Stimulated activated CD8-positive, alpha-beta memory T cell treated with anti-CD3 and anti-CD28 coated beads, Interleukin-7, amount 100 ng/mL, for 48 hours (primary cell): ENCODE data around the gene TBX21.

Source experiments
- DNase-seq, 2 donors: peaks; one replicate each; pipeline ENCODE4 v3.0.0-alpha.2; 2020; ENCODE audit warnings: low read depth in 1 of 2; ENCODE audit errors: extremely low read depth in 1 of 2

Gene TBX21

GRCh38 chr17:47697906-47698711, 34.9 kb upstream of the TBX21 start:
- no peak for DNase-seq

- DNase-seq = no peak
Observed at GRCh38 chr17:47698749-47699535, 34.1 kb upstream of the TBX21 start.

DNA sequence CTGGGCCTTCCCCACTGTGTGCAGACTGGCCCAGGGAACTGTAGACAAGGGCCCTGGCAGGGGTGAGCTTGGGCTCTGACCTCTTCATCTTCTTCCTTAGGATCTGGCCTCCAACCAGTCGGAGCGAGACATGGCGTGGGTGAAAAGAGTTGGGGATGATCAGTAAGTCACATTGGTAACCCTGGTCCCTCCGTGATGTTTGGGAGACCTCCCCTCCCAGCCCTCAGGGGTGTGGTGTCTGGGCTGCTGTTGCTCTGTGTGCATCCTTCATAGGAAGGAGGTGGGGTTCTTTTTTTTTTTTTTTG, 33.5 kb upstream of the TBX21 start:
- DNase-seq = no peak

GRCh38 chr17:47700471-47701449, 32.3 kb upstream of the TBX21 start:
- DNase-seq = no peak

- no peak for DNase-seq
Observed at GRCh38 chr17:47701608-47702007, 31.4 kb upstream of the TBX21 start.

DNA sequence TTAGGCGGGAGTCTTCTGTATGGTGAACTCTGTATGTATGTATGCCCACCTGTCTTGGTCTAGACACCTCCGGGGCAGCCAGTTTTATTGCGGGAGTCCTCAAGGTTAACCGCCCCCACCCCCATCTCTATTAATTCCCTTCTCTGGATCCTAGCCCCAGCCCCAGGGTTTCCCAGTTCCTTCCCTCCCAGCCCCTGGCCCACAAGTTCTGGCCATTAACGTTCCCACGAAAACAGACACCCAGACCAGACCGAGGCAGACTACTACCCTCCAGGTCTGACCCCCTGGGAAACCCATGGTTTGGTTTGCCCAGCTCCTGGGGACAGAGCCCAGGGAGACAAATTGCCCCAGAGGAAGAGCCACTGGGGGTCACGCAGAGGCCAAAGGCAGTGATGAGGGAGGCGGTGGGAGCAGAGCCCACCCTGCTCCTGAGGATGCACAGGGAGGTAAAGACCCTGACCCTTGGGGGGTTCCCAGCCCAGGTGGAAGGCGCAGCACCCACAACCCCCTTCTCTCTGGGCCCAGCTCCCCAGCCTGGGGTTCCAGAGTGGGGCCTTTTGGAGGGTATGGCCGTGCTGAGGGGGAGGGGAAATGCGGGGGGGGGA, 30.5 kb upstream of the TBX21 start:
- DNase-seq = no peak

- no peak for DNase-seq
Observed at GRCh38 chr17:47703191-47703591, 29.8 kb upstream of the TBX21 start.

GRCh38 chr17:47703671-47704070, 29.4 kb upstream of the TBX21 start:
- no peak for DNase-seq

- DNase-seq = no peak
Observed at GRCh38 chr17:47704116-47704515, 28.9 kb upstream of the TBX21 start.

GRCh38 chr17:47704736-47705135, 28.3 kb upstream of the TBX21 start:
- no peak for DNase-seq

DNA sequence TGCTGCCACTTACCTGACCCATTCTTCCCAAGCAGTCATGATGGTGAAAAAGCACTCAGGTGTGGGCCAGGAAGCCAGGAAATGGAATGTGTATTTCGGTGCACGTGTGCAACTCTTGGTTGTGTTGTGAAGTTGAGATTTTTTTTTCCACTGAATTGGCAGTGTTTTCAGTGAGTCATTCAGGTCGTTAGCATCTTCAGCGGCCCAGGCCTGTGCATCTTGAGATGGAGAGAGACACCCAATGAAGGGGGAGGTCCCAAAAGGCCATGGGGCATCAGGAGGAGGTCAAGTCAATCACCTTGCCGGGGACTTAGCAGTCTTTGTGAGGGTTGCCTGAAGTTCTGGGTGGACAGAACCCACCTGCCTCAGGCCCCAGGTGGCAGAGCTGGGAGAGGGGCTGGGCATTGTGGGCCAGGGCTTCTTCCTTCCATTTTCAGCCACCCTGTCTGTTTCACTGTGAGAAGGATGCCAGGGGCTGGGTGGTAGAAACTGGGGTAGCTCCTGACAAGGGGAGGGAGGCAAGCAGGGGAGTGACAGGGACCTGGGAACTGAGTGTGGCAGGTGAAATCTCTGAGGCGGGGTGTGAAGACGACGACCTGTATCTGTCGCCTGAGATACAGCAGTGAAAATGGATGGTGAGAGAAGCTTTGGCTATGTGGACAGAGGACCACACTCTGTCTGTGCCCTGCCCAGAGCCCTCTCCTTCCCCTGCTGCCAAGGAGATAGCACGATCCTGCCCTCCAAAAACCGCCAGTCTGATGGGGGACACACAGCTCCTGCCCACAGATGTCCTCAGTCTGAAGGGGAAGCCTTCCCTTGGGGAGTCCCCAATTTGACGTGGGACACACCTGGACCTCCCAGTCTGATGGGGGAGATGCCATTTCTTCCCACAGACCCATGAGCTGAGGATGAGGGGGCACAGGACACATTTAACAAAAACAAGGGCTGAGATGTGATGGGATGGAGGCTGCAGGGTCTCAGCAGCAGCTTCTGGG, 27.2 kb upstream of the TBX21 start:
- DNase-seq = no peak

DNA sequence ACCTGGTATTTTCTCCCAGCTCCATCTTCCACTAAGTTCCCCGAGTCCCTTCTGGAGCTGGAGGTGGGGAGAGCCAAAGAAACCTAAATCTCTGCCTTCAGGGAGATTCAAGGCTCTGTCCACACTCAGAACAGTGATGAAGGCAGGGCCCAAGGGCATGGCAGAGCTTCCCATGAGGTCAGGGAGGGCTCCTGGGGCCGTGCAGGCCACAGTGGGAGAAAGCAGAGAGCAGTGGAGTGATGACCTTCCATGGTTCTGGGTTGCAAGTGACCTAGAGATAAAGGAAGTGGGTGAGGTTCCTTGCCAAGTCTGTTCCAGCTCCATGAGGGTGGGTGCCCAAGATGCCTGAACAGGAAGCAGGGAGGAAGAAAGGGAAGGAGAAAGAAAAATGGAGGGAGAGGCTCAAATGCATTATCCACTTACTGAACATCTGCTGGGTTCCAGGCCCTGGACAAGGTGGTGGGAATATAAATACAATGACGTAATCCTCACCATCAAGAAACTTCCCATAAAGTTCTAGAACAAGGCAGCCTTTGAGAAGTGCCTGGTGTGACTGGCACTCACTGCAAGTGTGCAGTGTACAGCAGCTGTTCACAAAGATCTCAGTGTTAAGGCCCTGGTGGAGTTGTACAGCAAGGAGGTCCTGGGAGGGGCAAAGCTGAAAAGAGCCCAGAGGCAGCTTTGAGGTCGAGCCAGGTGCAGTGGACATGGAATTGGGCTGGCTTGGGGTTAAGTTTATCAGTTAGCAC, 25.8 kb upstream of the TBX21 start:
- DNase-seq = no peak

GRCh38 chr17:47707884-47708283, 25.2 kb upstream of the TBX21 start:
- no peak for DNase-seq

GRCh38 chr17:47708312-47708863, 24.6 kb upstream of the TBX21 start:
- DNase-seq = no peak

GRCh38 chr17:47708864-47709541, 24.0 kb upstream of the TBX21 start:
- DNase-seq = no peak

GRCh38 chr17:47709594-47709993, 23.4 kb upstream of the TBX21 start:
- no peak for DNase-seq

- no peak for DNase-seq
Observed at GRCh38 chr17:47711366-47712099, 21.5 kb upstream of the TBX21 start.
